Neural progenitor cell (in vitro differentiated cells): ENCODE measurements around the gene CIAO3.

Source experiments
- EZH2 ChIP-seq: fragments of 200-600 bp; sonication (generic); IDR thresholded peaks from 2 replicates; pipeline ENCODE4 v1.6.1; 2017; ENCODE audit warnings: antibody characterized with exemption, mild to moderate bottlenecking, moderate library complexity
- EZH2phosphoT487 ChIP-seq: fragments of 200-600 bp; sonication (generic); IDR thresholded peaks from 2 replicates; pipeline ENCODE4 v1.6.1; 2017; ENCODE audit warnings: antibody characterized with exemption
- TF ChIP-seq, protein P1 (sequence below): fragments of 200-600 bp; sonication (generic); IDR thresholded peaks from 2 replicates; pipeline ENCODE4 v1.5.1; 2017; ENCODE audit warnings: antibody characterized with exemption, mild to moderate bottlenecking

DNA sequence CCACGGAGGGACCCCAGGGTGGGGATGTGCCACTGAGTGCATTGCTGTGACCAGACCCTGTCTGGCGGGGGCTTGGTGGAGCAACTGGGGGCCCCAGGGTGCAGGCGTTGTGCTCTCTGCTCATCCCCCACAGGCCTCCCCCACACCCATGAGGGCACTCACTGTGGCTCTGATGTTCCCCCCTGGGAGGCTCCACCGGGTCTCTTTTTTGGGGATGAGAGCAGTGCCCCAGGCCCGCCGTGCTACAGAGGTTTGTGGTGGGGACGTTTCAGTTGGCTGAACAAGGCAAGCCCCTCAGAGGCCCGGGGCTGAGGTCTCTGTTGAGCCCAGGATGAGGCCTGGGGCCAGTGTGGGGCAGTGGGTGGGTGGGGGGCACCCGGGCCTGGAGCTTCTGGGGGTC is 17.1 kb downstream of the CIAO3 start:
- TF ChIP-seq, protein P1, sequence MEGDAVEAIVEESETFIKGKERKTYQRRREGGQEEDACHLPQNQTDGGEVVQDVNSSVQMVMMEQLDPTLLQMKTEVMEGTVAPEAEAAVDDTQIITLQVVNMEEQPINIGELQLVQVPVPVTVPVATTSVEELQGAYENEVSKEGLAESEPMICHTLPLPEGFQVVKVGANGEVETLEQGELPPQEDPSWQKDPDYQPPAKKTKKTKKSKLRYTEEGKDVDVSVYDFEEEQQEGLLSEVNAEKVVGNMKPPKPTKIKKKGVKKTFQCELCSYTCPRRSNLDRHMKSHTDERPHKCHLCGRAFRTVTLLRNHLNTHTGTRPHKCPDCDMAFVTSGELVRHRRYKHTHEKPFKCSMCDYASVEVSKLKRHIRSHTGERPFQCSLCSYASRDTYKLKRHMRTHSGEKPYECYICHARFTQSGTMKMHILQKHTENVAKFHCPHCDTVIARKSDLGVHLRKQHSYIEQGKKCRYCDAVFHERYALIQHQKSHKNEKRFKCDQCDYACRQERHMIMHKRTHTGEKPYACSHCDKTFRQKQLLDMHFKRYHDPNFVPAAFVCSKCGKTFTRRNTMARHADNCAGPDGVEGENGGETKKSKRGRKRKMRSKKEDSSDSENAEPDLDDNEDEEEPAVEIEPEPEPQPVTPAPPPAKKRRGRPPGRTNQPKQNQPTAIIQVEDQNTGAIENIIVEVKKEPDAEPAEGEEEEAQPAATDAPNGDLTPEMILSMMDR: no peak
- no peak for TF ChIP-seq EZH2
- TF ChIP-seq EZH2phosphoT487: no peak
